HepG2 (cell line): ENCODE measurements around the gene PAM16.

Source experiments
- EZH2 ChIP-seq: conservative IDR thresholded peaks from 2 replicates; pipeline ENCODE4 v1.6.1; 2012; ENCODE audit warnings: mild to moderate bottlenecking, low read depth, low read length, moderate library complexity
- JUND ChIP-seq: sonication (generic); formaldehyde crosslinking; IDR thresholded peaks from 2 replicates; pipeline ENCODE4 v1.8.0; 2022; ENCODE audit warnings: mild to moderate bottlenecking, missing genetic modification reagents
- NRL ChIP-seq: sonication (generic); formaldehyde crosslinking; IDR thresholded peaks from 2 replicates; pipeline ENCODE4 v1.5.0; 2020; ENCODE audit warnings: missing genetic modification reagents, mild to moderate bottlenecking, moderate library complexity, borderline replicate concordance
- POLR2A ChIP-seq, 2 experiments: IDR thresholded peaks; 2 replicates each; pipeline ENCODE4 v1.6.1; 2011; ENCODE audit warnings: low read depth in 2 of 2, low read length in 2 of 2, mild to moderate bottlenecking in 1 of 2, moderate library complexity in 1 of 2; ENCODE audit not compliant: insufficient read depth in 1 of 2
- POLR2AphosphoS5 ChIP-seq: IDR thresholded peaks from 2 replicates; pipeline ENCODE4 v1.6.1; 2012; ENCODE audit warnings: low read depth, low read length
- TCF7L2 ChIP-seq: IDR thresholded peaks from 2 replicates; pipeline ENCODE4 v1.6.1; 2011; ENCODE audit warnings: mild to moderate bottlenecking, low read depth, low read length, moderate library complexity
- ZFP36L2 ChIP-seq: sonication (generic); formaldehyde crosslinking; IDR thresholded peaks from 2 replicates; pipeline ENCODE4 v1.4.0; 2020; ENCODE audit warnings: missing genetic modification reagents
- ZNF546 ChIP-seq: sonication (generic); formaldehyde crosslinking; conservative IDR thresholded peaks from 2 replicates; pipeline ENCODE4 v1.8.1; 2023; ENCODE audit warnings: mild to moderate bottlenecking, missing genetic modification reagents
- TF ChIP-seq, protein P1 (sequence below): sonication (generic); formaldehyde crosslinking; IDR thresholded peaks from 2 replicates; pipeline ENCODE4 v1.5.0; 2020; ENCODE audit warnings: mild to moderate bottlenecking, missing genetic modification reagents
- TF ChIP-seq, protein P2 (sequence below): sonication (generic); formaldehyde crosslinking; IDR thresholded peaks from 2 replicates; pipeline ENCODE4 v1.4.0; 2020; ENCODE audit warnings: missing genetic modification reagents
- TF ChIP-seq, protein P3 (sequence below): sonication (generic); formaldehyde crosslinking; IDR thresholded peaks from 2 replicates; pipeline ENCODE4 v1.5.0; 2020; ENCODE audit warnings: missing genetic modification reagents, mild to moderate bottlenecking, borderline replicate concordance

DNA sequence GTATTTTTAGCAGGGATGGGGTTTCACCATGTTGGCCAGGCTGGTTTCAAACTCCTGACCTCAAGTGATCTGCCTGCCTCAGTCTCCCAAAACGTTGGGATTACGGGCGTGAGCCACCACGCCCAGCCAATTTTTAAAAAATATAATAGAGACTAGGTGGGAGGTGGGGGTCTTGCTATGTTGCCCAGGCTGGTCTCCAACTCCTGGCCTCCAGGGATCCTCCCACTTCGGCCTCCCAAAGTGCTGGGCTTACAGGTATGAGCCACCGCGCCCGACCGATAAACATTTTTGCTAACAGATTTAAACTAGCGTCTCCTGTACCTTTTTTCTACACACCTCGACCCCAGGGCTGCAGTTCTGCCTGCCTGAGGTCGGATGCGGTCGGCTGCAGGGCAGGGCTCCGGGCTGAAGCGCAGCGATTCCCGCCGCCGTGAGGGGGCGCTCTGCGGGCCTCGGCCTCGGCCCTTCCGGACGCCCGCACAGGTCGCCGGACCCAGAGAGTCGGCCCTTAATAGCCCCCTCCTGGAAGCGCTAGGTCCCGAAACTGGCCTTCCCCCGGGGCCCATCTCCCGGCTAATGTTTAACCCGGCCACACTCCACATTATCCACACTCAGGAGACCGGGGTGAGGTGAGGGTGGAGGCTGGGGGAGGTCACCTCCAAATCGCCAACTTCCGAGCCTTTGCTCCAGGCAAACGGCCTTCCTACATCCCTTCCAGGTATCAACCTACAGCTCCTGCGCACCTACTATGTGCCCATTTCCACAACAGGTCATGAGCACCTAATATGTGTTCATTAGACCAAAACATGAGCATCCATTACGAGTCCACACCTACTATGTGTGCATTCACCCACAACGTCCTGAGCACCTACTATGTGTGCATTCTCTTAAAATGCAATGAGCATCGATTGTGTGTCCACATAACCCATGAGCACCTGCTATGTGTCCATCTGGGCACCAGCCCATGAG lies 37.3 kb downstream of the PAM16 start:
- TF ChIP-seq TCF7L2 (no peak), EZH2 (no peak), ZNF546 (CRISPR knock-in tag) (no peak), JUND (CRISPR knock-in tag) (no peak), POLR2A (IDR thresholded peaks at IDR 0.05; ENCODE audit: insufficient read depth in 1 of 2, low read depth in 2 of 2, low read length in 2 of 2) (no peak), POLR2AphosphoS5 (no peak), NRL (CRISPR knock-in tag) (no peak), ZFP36L2 (no peak)
- TF ChIP-seq, protein P1, sequence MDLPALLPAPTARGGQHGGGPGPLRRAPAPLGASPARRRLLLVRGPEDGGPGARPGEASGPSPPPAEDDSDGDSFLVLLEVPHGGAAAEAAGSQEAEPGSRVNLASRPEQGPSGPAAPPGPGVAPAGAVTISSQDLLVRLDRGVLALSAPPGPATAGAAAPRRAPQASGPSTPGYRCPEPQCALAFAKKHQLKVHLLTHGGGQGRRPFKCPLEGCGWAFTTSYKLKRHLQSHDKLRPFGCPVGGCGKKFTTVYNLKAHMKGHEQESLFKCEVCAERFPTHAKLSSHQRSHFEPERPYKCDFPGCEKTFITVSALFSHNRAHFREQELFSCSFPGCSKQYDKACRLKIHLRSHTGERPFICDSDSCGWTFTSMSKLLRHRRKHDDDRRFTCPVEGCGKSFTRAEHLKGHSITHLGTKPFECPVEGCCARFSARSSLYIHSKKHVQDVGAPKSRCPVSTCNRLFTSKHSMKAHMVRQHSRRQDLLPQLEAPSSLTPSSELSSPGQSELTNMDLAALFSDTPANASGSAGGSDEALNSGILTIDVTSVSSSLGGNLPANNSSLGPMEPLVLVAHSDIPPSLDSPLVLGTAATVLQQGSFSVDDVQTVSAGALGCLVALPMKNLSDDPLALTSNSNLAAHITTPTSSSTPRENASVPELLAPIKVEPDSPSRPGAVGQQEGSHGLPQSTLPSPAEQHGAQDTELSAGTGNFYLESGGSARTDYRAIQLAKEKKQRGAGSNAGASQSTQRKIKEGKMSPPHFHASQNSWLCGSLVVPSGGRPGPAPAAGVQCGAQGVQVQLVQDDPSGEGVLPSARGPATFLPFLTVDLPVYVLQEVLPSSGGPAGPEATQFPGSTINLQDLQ (CRISPR knock-in tag), result peak; percentile 47; the same call in 1 of the 2 replicates
- TF ChIP-seq, protein P2, sequence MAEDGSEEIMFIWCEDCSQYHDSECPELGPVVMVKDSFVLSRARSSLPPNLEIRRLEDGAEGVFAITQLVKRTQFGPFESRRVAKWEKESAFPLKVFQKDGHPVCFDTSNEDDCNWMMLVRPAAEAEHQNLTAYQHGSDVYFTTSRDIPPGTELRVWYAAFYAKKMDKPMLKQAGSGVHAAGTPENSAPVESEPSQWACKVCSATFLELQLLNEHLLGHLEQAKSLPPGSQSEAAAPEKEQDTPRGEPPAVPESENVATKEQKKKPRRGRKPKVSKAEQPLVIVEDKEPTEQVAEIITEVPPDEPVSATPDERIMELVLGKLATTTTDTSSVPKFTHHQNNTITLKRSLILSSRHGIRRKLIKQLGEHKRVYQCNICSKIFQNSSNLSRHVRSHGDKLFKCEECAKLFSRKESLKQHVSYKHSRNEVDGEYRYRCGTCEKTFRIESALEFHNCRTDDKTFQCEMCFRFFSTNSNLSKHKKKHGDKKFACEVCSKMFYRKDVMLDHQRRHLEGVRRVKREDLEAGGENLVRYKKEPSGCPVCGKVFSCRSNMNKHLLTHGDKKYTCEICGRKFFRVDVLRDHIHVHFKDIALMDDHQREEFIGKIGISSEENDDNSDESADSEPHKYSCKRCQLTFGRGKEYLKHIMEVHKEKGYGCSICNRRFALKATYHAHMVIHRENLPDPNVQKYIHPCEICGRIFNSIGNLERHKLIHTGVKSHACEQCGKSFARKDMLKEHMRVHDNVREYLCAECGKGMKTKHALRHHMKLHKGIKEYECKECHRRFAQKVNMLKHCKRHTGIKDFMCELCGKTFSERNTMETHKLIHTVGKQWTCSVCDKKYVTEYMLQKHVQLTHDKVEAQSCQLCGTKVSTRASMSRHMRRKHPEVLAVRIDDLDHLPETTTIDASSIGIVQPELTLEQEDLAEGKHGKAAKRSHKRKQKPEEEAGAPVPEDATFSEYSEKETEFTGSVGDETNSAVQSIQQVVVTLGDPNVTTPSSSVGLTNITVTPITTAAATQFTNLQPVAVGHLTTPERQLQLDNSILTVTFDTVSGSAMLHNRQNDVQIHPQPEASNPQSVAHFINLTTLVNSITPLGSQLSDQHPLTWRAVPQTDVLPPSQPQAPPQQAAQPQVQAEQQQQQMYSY (CRISPR knock-in tag), result no peak
- TF ChIP-seq, protein P3, sequence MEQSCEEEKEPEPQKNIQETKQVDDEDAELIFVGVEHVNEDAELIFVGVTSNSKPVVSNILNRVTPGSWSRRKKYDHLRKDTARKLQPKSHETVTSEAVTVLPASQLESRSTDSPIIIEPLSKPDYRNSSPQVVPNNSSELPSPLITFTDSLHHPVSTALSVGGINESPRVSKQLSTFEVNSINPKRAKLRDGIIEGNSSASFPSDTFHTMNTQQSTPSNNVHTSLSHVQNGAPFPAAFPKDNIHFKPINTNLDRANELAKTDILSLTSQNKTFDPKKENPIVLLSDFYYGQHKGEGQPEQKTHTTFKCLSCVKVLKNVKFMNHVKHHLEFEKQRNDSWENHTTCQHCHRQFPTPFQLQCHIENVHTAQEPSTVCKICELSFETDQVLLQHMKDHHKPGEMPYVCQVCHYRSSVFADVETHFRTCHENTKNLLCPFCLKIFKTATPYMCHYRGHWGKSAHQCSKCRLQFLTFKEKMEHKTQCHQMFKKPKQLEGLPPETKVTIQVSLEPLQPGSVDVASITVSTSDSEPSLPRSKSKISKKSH (CRISPR knock-in tag), result 0 out of 2 replicates have a peak, but pooled peaks have one; percentile 28
